GM23248 (cell line): ENCODE data around the gene CAPS.

Experiments used
- EZH2 ChIP-seq: fragments of 200-600 bp; sonication (generic); IDR thresholded peaks from 2 replicates; pipeline ENCODE4 v1.6.1; 2018; ENCODE audit warnings: antibody characterized with exemption, mild to moderate bottlenecking; ENCODE audit not compliant: insufficient read depth, poor library complexity, severe bottlenecking
- EZH2phosphoT487 ChIP-seq: fragments of 200-600 bp; sonication (generic); IDR thresholded peaks from 2 replicates; pipeline ENCODE4 v1.6.1; 2018; ENCODE audit warnings: antibody characterized with exemption, moderate library complexity, mild to moderate bottlenecking, low read depth; ENCODE audit not compliant: insufficient read depth

DNA sequence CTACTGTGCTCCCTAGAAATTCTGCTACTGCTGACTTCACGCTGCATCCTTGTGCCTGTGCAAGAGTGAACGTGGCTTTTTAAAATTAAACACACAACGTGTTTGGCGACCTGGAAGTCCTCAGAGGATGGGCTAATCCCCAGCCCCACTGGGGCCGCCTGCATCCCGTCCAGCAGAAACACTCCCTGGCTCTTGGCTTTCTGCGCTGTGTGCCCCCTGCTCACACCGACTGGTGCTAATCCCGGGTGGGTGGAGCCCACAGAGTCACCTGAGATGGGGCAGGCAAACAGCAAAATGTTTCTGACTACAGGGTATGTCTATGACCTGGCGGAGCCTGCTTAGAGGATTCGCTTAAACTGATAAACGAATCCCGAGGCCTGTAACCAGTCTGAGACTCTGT lies 15.1 kb downstream of the CAPS start:
- no peak for TF ChIP-seq EZH2
- TF ChIP-seq EZH2phosphoT487 = no peak
